Measurements from ENCODE around the gene ATCAY.

DNA sequence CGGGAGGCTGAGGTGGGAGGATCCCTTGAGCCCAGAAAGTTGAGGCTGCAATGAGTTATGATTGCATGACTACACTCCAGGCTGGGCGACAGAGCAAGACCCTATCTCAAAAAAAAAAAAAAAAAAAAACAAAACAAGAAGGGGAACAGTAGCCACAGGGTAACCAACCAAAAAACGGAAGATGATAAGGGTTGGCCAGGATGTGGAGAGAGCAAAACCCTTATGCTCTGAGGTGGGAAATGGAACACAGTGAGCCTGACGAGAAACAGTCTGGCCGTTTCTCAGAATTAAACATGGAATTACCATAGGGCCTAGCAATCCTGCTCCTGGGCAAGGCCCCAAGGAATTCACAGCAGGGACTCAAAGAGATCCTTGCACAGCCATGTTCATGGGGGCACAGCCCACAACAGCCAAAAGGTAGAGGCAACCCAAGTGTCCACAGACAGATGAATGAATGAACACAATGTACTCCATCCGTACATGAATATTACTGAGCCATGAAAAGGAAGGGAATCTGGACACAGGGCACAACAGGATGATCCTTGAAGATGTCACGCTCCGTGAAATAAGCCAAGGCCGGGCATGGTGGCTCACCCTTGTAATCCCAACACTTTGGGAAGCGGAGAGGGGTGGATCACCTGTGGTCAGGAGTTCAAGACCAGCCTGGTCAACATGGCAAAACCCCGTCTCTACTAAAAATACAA, 63.7 kb downstream of the ATCAY start:
- TF ChIP-seq GATA2 (IDR thresholded peaks at IDR 0.05; ENCODE audit: low read depth, low read length) (no peak), GATA3 (IDR thresholded peaks at IDR 0.05; ENCODE audit: low read depth, low read length) (no peak)
